Endodermal cell (in vitro differentiated cells): ENCODE data around the gene LRRC1. TPM values are rescaled to one million over a fixed set of nuclear protein-coding genes. Genes with fewer than 3 reads are reported as not detected.

Experiments used
- DNase-seq: peaks from one replicate; pipeline ENCODE4 v3.0.0-alpha.2; 2017
- H3K27ac ChIP-seq: 2 replicates; pipeline ENCODE4 v1.5.1; 2013; ENCODE audit warnings: mild to moderate bottlenecking, low read depth, low read length, moderate library complexity
- H3K27me3 ChIP-seq: 2 replicates; pipeline ENCODE4 v1.6.1; 2013; ENCODE audit warnings: mild to moderate bottlenecking, low read length, moderate library complexity; ENCODE audit not compliant: insufficient read depth, control insufficient read depth, poor library complexity, severe bottlenecking
- H3K36me3 ChIP-seq: 2 replicates; pipeline ENCODE4 v1.7.0; 2013; ENCODE audit warnings: mild to moderate bottlenecking, low read length, moderate library complexity; ENCODE audit not compliant: control insufficient read depth, insufficient read depth
- H3K4me1 ChIP-seq: one replicate; pipeline ENCODE4 v1.7.0; 2013; ENCODE audit warnings: low read length; ENCODE audit not compliant: control insufficient read depth, insufficient read depth
- H3K4me3 ChIP-seq: 2 replicates; pipeline ENCODE4 v1.5.1; 2013; ENCODE audit warnings: mild to moderate bottlenecking, low read length, moderate library complexity
- H3K9ac ChIP-seq: 2 replicates; pipeline ENCODE4 v1.6.1; 2013; ENCODE audit warnings: mild to moderate bottlenecking, low read length, moderate library complexity; ENCODE audit not compliant: poor library complexity, severe bottlenecking; ENCODE audit errors: extremely low read depth
- H3K9me3 ChIP-seq: 2 replicates; pipeline ENCODE4 v1.6.1; 2013; ENCODE audit warnings: mild to moderate bottlenecking, low read length, moderate library complexity; ENCODE audit not compliant: control insufficient read depth
- H3K27ac Mint-ChIP-seq: 2 replicates; pipeline ENCODE4 v1.8.0; 2020; ENCODE audit warnings: mixed read lengths
- H3K27me3 Mint-ChIP-seq: 2 replicates; pipeline ENCODE4 v1.8.0; 2021; ENCODE audit warnings: mild to moderate bottlenecking, mixed read lengths; ENCODE audit not compliant: insufficient read depth
- H3K36me3 Mint-ChIP-seq: 2 replicates; pipeline ENCODE4 v1.8.0; 2020; ENCODE audit warnings: low read depth, mixed read lengths
- H3K4me1 Mint-ChIP-seq: 2 replicates; pipeline ENCODE4 v1.8.0; 2020; ENCODE audit warnings: mixed read lengths
- H3K4me3 Mint-ChIP-seq: 2 replicates; pipeline ENCODE4 v1.8.0; 2020; ENCODE audit warnings: mild to moderate bottlenecking, moderate library complexity, mixed read lengths
- H3K9me3 Mint-ChIP-seq: 2 replicates; pipeline ENCODE4 v1.8.0; 2020; ENCODE audit warnings: mild to moderate bottlenecking, mixed read lengths
- WGBS, 2 experiments: methylation state at CpG; one replicate each; pipeline versions ENCODE4 v1.1.5 to v1.1.7; 2013; ENCODE audit warnings: missing lambda C conversion rate in 2 of 2, mixed read lengths in 1 of 2; ENCODE audit not compliant: insufficient coverage in 1 of 2, insufficient read length in 1 of 2; 5-methylcytosine and 5-hydroxymethylcytosine counted together
- total RNA-seq, 2 donors: library from RNA; stranded (reverse); fragmentation: NEBNext Ultra II Directional in 1 of 2; extraction: Animal tissue kit (Norgen Biotek cat#: 25700) in 1 of 2; gene quantifications; 2 replicates in 1 of 2; 3 replicates in 1 of 2; pipeline ENCODE4 v1.2.1, GENCODE V29; 2021
- TF ChIP-seq, protein P1 (sequence below): fragments of 200-600 bp; sonication (generic); conservative IDR thresholded peaks from 2 replicates; pipeline ENCODE4 v1.5.0; 2021; ENCODE audit warnings: antibody characterized with exemption, mild to moderate bottlenecking

LRRC1 gene
- total RNA-seq, 2 donors from 2014 or later = 14.1 to 15.3 TPM

DNA sequence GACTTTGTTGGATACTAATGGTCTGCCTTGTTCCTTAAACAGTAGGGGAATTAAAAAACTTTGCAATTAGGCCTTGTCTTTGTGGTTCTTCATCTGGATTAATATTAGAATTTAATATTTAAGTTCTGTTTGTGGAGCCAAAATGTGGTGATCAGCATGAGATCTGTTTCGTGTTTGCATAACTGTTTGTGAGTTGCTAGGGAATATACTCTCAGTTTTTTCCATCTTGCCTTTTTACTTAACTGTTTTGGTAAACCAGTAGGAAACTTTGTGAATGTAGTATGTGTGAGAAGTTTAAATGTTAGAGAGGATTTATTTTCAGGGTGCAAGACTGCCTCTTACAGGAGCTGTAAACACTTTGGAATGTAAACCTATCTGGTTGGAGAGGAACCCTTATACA is 35.6 kb downstream of the LRRC1 start:
- 91% methylated on average over 1 of the region's 1 CpG; no CpG with 5 or more reads in 1 of the 2 experiments for whole genome bisulfite sequencing, 2 experiments
- DNase-seq = no peak
- H3K4me1 Mint-ChIP-seq = peaks cover 37% of the 10 kb centered on the region
- Histone ChIP-seq H3K27me3 (no peaks in the 10 kb centered on the region), H3K4me3 (no peak overlapping the region), H3K4me1 (peaks cover 7% of the 10 kb centered on the region), H3K27ac (no peak overlapping the region), H3K9me3 (no peaks in the 10 kb centered on the region), H3K36me3 (no peaks in the 10 kb centered on the region), H3K9ac (no peak overlapping the region)
- no peaks in the 10 kb centered on the region for H3K27me3 Mint-ChIP-seq
- H3K36me3 Mint-ChIP-seq = no peaks in the 10 kb centered on the region
- H3K9me3 Mint-ChIP-seq = no peaks in the 10 kb centered on the region
- TF ChIP-seq, protein P1, sequence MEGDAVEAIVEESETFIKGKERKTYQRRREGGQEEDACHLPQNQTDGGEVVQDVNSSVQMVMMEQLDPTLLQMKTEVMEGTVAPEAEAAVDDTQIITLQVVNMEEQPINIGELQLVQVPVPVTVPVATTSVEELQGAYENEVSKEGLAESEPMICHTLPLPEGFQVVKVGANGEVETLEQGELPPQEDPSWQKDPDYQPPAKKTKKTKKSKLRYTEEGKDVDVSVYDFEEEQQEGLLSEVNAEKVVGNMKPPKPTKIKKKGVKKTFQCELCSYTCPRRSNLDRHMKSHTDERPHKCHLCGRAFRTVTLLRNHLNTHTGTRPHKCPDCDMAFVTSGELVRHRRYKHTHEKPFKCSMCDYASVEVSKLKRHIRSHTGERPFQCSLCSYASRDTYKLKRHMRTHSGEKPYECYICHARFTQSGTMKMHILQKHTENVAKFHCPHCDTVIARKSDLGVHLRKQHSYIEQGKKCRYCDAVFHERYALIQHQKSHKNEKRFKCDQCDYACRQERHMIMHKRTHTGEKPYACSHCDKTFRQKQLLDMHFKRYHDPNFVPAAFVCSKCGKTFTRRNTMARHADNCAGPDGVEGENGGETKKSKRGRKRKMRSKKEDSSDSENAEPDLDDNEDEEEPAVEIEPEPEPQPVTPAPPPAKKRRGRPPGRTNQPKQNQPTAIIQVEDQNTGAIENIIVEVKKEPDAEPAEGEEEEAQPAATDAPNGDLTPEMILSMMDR = no peak
- no peak overlapping the region for H3K27ac Mint-ChIP-seq
- H3K4me3 Mint-ChIP-seq = no peak overlapping the region

- Histone ChIP-seq H3K9ac (no peak overlapping the region), H3K9me3 (no peaks in the 10 kb centered on the region), H3K27ac (no peak overlapping the region), H3K27me3 (no peaks in the 10 kb centered on the region), H3K36me3 (no peaks in the 10 kb centered on the region), H3K4me1 (peaks cover 7% of the 10 kb centered on the region), H3K4me3 (no peak overlapping the region)
- H3K4me1 Mint-ChIP-seq = peaks cover 37% of the 10 kb centered on the region
- no peaks in the 10 kb centered on the region for H3K9me3 Mint-ChIP-seq
- no peaks in the 10 kb centered on the region for H3K36me3 Mint-ChIP-seq
- DNase-seq = no peak
- no peak overlapping the region for H3K4me3 Mint-ChIP-seq
- TF ChIP-seq, protein P1 = no peak
- WGBS, 2 experiments = 92% methylated on average over 5 of the region's 5 CpGs; no CpG with 5 or more reads in 1 of the 2 experiments
- no peak overlapping the region for H3K27ac Mint-ChIP-seq
- H3K27me3 Mint-ChIP-seq = no peaks in the 10 kb centered on the region
Measured at GRCh38 chr6:53831081-53831869, 36.5 kb downstream of the LRRC1 start.

DNA sequence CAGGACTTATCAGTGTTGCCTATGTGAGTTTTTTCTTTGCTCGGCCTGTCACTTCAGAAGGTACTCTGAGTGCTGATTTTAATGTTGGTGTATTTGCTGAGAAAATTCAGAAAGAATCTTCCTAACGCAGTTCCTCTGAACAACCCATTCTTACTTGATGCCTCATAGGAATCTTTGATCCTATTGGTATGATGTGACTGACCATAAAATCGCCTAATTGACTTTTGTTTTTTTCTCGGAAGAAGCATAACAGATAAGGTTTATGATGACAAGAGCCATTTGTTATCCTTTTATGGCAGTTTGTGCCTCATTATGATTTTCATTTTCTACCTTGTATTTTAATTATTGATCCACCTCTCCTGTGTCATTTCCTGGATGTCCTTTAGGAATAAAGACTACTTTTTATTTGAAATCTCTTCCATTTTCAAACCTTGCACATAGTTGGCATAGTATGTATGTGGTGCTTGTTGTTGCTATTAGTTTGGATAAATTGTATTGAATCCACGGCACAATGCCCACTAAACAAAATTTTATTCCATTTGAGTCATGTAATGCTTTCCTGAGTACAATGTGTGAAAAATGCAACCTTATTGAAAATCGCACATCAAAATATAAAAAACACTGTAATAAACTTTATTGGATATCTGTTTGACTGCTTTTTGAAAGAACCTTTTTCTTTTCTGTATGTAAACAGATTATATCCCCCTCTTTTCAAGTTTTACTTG is 37.3 kb downstream of the LRRC1 start:
- H3K27me3 ChIP-seq = no peaks in the 10 kb centered on the region
- 80 to 87% methylated on average over 1 to 6 of the region's 6 CpGs for WGBS, 2 experiments
- peaks cover 37% of the 10 kb centered on the region for H3K4me1 Mint-ChIP-seq
- H3K27me3 Mint-ChIP-seq = no peaks in the 10 kb centered on the region
- H3K9ac ChIP-seq = no peak overlapping the region
- H3K27ac ChIP-seq = no peak overlapping the region
- H3K4me1 ChIP-seq = peaks cover 7% of the 10 kb centered on the region
- no peak for DNase-seq
- no peaks in the 10 kb centered on the region for H3K9me3 Mint-ChIP-seq
- H3K4me3 Mint-ChIP-seq = no peak overlapping the region
- no peaks in the 10 kb centered on the region for H3K9me3 ChIP-seq
- H3K36me3 ChIP-seq = no peaks in the 10 kb centered on the region
- no peak overlapping the region for H3K27ac Mint-ChIP-seq
- TF ChIP-seq, protein P1 = no peak
- H3K4me3 ChIP-seq = no peak overlapping the region
- no peaks in the 10 kb centered on the region for H3K36me3 Mint-ChIP-seq
